H1 (cell line): ENCODE results near the gene MFAP5. TPM values are rescaled to one million over a fixed set of nuclear protein-coding genes. Genes with fewer than 3 reads are reported as not detected.

Source experiments
- ASH2L ChIP-seq: fragments of 200-600, 300-600 bp; sonication (generic); IDR thresholded peaks from one replicate; pipeline ENCODE4 v1.7.1; 2017; ENCODE audit warnings: low read length
- CEBPB ChIP-seq: IDR thresholded peaks from 2 replicates; pipeline ENCODE4 v1.6.1; 2012; ENCODE audit warnings: low read depth, low read length
- SIN3A ChIP-seq, 2 experiments: IDR thresholded peaks in 1 of 2; conservative IDR thresholded peaks in 1 of 2; 2 replicates each; pipeline ENCODE4 v1.6.1; 2011 to 2012; ENCODE audit warnings: low read length in 2 of 2, improper control_type of control experiment in 1 of 2, low read depth in 1 of 2, mild to moderate bottlenecking in 1 of 2
- SP1 ChIP-seq: IDR thresholded peaks from 2 replicates; pipeline ENCODE4 v1.6.1; 2011; ENCODE audit warnings: low read depth, low read length
- USF2 ChIP-seq: IDR thresholded peaks from 2 replicates; pipeline ENCODE4 v1.6.1; 2011; ENCODE audit warnings: low read length, improper control_type of control experiment
- polyA plus RNA-seq, 7 experiments: library from polyadenylated mRNA; depleted of rRNA in 3 of 7; stranded (reverse) in 5 of 7; unstranded in 2 of 7; fragments of >200 nt in 5 of 7; fragments of 200-250 nt in 2 of 7; gene quantifications; 1 replicate in 5 of 7; 2 replicates in 1 of 7; 4 replicates in 1 of 7; pipeline versions ENCODE4 v1.2.1 to v1.2.3, GENCODE V29; 2011 to 2013; ENCODE audit warnings: missing spikeins in 2 of 7, mixed read lengths in 2 of 7
- total RNA-seq: library from RNA; stranded (reverse); fragmentation: NEBNext Ultra II Directional; extraction: Animal tissue kit (Norgen Biotek cat#: 25700); gene quantifications from 2 replicates; pipeline ENCODE4 v1.2.1, GENCODE V29; 2021

The MFAP5 gene
- total and polyA plus RNA-seq, 2 of the 8 experiments (the other 6 are each of a cell fraction or from before 2014, with no cell fraction given) = 0.60 to 0.86 TPM

- TF ChIP-seq SIN3A (conservative IDR thresholded peaks at IDR 0.05 in 1 of 2, IDR thresholded peaks at IDR 0.05 in 1 of 2; ENCODE audit: low read depth in 1 of 2, low read length in 2 of 2) (peak in 1 of 2 experiments; percentile 70; a peak in 2 of 4 replicates), CEBPB (no peak), USF2 (peak; percentile 74), SP1 (no peak), ASH2L (peak; percentile 56)
These were observed 35.7 kb upstream of the MFAP5 start (continued) for GRCh38 chr12:8698132-8698851.
